ENCODE data around the gene ANK3.

The ANK3 gene

DNA sequence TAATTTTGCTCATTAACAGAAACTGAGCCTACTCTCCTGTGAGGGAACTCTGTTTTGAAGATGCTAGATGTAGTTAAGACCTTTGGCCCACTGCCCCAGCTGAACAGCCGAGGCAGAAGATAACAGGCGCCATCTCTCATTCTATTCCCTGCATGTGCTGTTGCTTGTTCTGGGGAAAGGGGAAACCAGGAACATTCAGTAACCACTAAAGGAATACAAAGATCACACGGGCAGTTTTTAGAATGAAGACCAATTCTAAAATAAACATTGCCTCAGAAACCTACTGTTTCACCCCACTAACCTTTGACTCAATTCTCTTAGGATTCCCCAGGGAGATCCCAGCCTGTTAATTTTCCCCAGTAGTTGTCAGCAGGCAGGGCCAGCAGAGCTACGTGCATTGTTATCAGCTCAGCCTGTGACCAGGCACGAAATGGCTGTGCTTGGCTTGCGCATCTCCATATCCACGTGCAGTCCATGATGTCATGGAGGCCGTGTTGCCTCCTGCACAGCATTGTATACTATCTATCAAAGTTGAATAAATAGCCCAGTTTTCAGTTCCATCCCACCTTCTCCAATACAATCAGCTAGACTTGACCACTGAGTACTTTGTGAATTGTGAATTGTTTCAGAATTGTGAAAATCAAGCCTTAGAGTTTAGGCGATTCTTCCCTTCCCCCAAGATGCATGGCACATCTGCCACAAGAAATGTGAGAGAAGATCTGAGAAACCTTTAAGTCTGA, 36.0 kb downstream of the ANK3 start:
- no peak overlapping the region for H3K4me3 ChIP-seq (ENCODE audit: control insufficient read depth, low read depth, low read length)
- TF ChIP-seq, protein P1, sequence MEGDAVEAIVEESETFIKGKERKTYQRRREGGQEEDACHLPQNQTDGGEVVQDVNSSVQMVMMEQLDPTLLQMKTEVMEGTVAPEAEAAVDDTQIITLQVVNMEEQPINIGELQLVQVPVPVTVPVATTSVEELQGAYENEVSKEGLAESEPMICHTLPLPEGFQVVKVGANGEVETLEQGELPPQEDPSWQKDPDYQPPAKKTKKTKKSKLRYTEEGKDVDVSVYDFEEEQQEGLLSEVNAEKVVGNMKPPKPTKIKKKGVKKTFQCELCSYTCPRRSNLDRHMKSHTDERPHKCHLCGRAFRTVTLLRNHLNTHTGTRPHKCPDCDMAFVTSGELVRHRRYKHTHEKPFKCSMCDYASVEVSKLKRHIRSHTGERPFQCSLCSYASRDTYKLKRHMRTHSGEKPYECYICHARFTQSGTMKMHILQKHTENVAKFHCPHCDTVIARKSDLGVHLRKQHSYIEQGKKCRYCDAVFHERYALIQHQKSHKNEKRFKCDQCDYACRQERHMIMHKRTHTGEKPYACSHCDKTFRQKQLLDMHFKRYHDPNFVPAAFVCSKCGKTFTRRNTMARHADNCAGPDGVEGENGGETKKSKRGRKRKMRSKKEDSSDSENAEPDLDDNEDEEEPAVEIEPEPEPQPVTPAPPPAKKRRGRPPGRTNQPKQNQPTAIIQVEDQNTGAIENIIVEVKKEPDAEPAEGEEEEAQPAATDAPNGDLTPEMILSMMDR (IDR thresholded peaks at IDR 0.05; ENCODE audit: control insufficient read depth, insufficient read depth, low read depth, low read length, missing control alignments), result no peak
- no peak for DNase-seq (ENCODE audit: low read depth)

DNA sequence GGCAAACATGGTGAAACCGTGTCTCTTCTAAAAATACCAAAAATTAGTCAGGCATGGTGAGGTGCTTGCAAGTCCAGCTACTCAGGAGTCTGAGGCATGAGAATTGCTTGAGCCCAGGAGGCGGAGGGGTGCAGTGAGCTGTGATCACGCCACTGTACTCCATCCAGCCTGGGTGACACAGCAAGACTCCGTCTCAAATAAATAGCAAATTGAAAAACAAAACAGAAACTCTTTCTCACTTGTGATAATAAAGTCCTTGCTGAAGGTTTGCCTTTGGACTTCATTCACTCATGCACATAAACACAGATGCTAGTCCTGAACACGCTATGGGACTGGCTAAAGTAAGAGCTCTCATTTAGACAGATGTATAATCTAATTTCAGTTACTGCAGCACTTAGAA, 37.6 kb downstream of the ANK3 start:
- no peak overlapping the region for H3K4me3 ChIP-seq (ENCODE audit: control insufficient read depth, low read depth, low read length)
- TF ChIP-seq, protein P1 (IDR thresholded peaks at IDR 0.05; ENCODE audit: control insufficient read depth, insufficient read depth, low read depth, low read length, missing control alignments), result no peak
- no peak for DNase-seq (ENCODE audit: low read depth)

DNA sequence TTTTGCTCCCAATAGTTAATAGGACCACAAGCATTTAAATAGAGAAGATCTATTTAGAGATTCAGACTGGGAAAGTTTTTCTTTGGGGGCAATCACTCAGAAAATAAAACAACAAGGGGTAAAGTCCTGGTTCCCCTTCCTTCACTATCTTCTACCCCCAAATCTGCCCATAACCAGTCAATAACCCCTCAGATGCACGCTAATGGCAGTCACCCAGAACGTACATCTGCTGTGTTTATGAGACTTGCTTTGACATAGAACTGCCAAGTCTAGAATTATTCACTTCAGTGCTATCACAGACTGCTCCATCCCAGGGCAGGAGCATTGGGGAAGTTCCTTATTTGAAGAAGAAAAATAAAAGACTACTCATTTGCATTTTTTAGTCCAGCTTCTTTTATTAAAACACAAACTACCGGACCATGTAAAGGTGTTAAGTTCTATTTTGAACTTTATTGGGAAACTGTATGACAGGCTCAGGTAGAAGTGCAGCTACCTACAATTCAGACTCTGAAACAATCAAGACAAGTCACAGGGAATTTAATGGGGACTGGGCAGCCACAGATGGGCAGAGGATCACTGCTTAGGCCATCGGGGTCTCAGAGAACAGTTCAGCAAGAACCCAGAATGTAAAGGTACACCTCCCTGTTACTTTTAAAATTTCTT, 38.4 kb downstream of the ANK3 start:
- no peak overlapping the region for H3K4me3 ChIP-seq (ENCODE audit: control insufficient read depth, low read depth, low read length)
- DNase-seq (ENCODE audit: low read depth), result no peak
- TF ChIP-seq, protein P1 (IDR thresholded peaks at IDR 0.05; ENCODE audit: control insufficient read depth, insufficient read depth, low read depth, low read length, missing control alignments), result no peak

DNA sequence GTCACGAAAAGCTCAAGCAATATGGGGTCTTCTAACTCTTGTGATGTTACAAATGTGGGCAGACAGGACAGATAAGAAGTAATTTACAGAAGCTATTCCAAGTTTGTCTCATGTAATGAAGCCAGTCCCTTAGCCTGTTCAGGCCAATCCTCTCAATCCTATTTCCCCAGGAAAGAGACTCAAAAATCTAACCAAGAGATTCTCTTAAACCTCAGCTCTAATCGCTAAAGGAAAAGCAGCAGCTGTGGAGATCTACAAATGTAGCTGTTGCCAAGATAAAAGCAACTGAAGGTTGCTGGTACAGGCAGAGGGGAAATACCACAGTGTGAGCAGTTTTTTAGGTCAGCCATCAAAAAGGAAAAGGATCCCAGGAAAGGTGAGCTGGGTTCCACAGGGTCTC, 39.3 kb downstream of the ANK3 start:
- DNase-seq (ENCODE audit: low read depth), result no peak
- no peak overlapping the region for H3K4me3 ChIP-seq (ENCODE audit: control insufficient read depth, low read depth, low read length)
- TF ChIP-seq, protein P1 (IDR thresholded peaks at IDR 0.05; ENCODE audit: control insufficient read depth, insufficient read depth, low read depth, low read length, missing control alignments), result no peak

GRCh38 chr10:60349426-60349825, 40.2 kb downstream of the ANK3 start:
- no peak for DNase-seq (ENCODE audit: low read depth)
- TF ChIP-seq, protein P1 (IDR thresholded peaks at IDR 0.05; ENCODE audit: control insufficient read depth, insufficient read depth, low read depth, low read length, missing control alignments), result no peak
- no peak overlapping the region for H3K4me3 ChIP-seq (ENCODE audit: control insufficient read depth, low read depth, low read length)

DNA sequence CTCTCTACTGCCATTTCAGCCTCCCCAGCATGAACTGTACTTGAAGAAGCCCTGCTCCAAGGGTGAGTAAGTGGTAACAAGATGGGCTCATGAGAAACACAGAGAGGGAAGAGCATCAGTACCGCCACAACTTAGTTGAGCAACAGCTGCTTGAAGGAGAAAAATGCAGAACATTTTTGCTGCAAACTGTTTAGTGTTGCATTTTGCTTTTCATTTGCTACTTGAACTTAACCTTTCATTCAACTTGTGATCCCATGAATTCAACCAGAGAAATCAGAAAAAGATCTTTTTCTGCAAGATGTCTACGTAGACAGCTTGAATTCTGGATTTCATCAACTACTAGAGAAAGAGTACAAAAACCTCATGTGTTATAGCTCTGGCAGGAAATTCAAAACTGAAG, 40.7 kb downstream of the ANK3 start:
- no peak overlapping the region for H3K4me3 ChIP-seq (ENCODE audit: control insufficient read depth, low read depth, low read length)
- TF ChIP-seq, protein P1 (IDR thresholded peaks at IDR 0.05; ENCODE audit: control insufficient read depth, insufficient read depth, low read depth, low read length, missing control alignments), result no peak
- DNase-seq (ENCODE audit: low read depth), result no peak

All from AG09309 (cell line).